Measurements from ENCODE around the gene KIAA1671. TPM values are rescaled to one million over a fixed set of nuclear protein-coding genes. Genes with fewer than 3 reads are reported as not detected.

KIAA1671 gene
- polyA plus RNA-seq, 1 donor (not counting 4 experiments of a cell fraction or from before 2014, with no cell fraction given): 17.4 TPM

- H3K9ac ChIP-seq (ENCODE audit: control insufficient read depth, extremely low read depth, insufficient read depth, low read length): peak overlapping the region; percentile 74
- dilution Hi-C loops (cut with MboI; ENCODE audit: extremely low pct_ligation_motif_present, low sequenced_read_pairs): no loop called here
- H3K79me2 ChIP-seq (ENCODE audit: control insufficient read depth, insufficient read depth, low read length): peaks cover 32% of the 10 kb centered on the region
- FAIRE-seq: peak; percentile 94
- DNase-seq (ENCODE audit: low read depth, low spot score): peak; percentile 78
- peak overlapping the region; percentile 89 for H3K27ac ChIP-seq (ENCODE audit: control insufficient read depth, insufficient read depth, low read length)
- peaks cover 29% of the 10 kb centered on the region for H3K4me1 ChIP-seq (ENCODE audit: control insufficient read depth, extremely low read depth, insufficient read depth, low read length)
- no peaks in the 10 kb centered on the region for H3K9me3 ChIP-seq (ENCODE audit: control insufficient read depth, low read depth, low read length)
- no peaks in the 10 kb centered on the region for H3K9me1 ChIP-seq (ENCODE audit: control insufficient read depth, extremely low read depth, insufficient read depth, low read length)
- H2AFZ ChIP-seq (ENCODE audit: control insufficient read depth, low read length): peak overlapping the region; percentile 13
- H3K36me3 ChIP-seq (ENCODE audit: control insufficient read depth in 2 of 2, extremely low read depth in 1 of 2, insufficient read depth in 2 of 2, low read length in 2 of 2): peaks cover 0 to 2% of the 10 kb centered on the region in 2 experiments
- peak overlapping the region; percentile 74 for H3K4me2 ChIP-seq (ENCODE audit: control insufficient read depth, extremely low read depth, insufficient read depth, low read depth, low read length)
- no peaks in the 10 kb centered on the region for H4K20me1 ChIP-seq (ENCODE audit: control insufficient read depth, extremely low read depth, insufficient read depth, low read length)
- TF ChIP-seq CTCF (optimal IDR thresholded peaks at IDR 0.05 in 1 of 3, IDR thresholded peaks at IDR 0.05 in 1 of 3, conservative IDR thresholded peaks at IDR 0.05 in 1 of 3; ENCODE audit: extremely low read depth in 1 of 3, insufficient read depth in 2 of 3, low read length in 3 of 3) (no peak), EZH2 (IDR thresholded peaks at IDR 0.05; ENCODE audit: low read length) (no peak)
- no peaks in the 10 kb centered on the region for H3K27me3 ChIP-seq (ENCODE audit: control insufficient read depth, extremely low read depth, insufficient read depth, low read length)
- no peak overlapping the region for H3K4me3 ChIP-seq (ENCODE audit: control insufficient read depth in 2 of 3, extremely low read depth in 1 of 3, insufficient read depth in 2 of 3, low read depth in 1 of 3, low read length in 3 of 3)
Observed at GRCh38 chr22:24985826-24986214, 33.3 kb downstream of the KIAA1671 start.

- peaks cover 0 to 2% of the 10 kb centered on the region in 2 experiments for H3K36me3 ChIP-seq (ENCODE audit: control insufficient read depth in 2 of 2, extremely low read depth in 1 of 2, insufficient read depth in 2 of 2, low read length in 2 of 2)
- H3K9me3 ChIP-seq (ENCODE audit: control insufficient read depth, low read depth, low read length): no peaks in the 10 kb centered on the region
- FAIRE-seq: no peak
- peaks cover 38% of the 10 kb centered on the region for H3K4me1 ChIP-seq (ENCODE audit: control insufficient read depth, extremely low read depth, insufficient read depth, low read length)
- H3K27ac ChIP-seq (ENCODE audit: control insufficient read depth, insufficient read depth, low read length): peak overlapping the region; percentile 17
- H3K9ac ChIP-seq (ENCODE audit: control insufficient read depth, extremely low read depth, insufficient read depth, low read length): no peak overlapping the region
- TF ChIP-seq EZH2 (IDR thresholded peaks at IDR 0.05; ENCODE audit: low read length) (no peak), CTCF (optimal IDR thresholded peaks at IDR 0.05 in 1 of 3, IDR thresholded peaks at IDR 0.05 in 1 of 3, conservative IDR thresholded peaks at IDR 0.05 in 1 of 3; ENCODE audit: extremely low read depth in 1 of 3, insufficient read depth in 2 of 3, low read length in 3 of 3) (no peak)
- no peak overlapping the region for H3K4me2 ChIP-seq (ENCODE audit: control insufficient read depth, extremely low read depth, insufficient read depth, low read depth, low read length)
- H3K79me2 ChIP-seq (ENCODE audit: control insufficient read depth, insufficient read depth, low read length): peaks cover 32% of the 10 kb centered on the region
- H3K9me1 ChIP-seq (ENCODE audit: control insufficient read depth, extremely low read depth, insufficient read depth, low read length): no peaks in the 10 kb centered on the region
- DNase-seq (ENCODE audit: low read depth, low spot score): no peak
- H3K27me3 ChIP-seq (ENCODE audit: control insufficient read depth, extremely low read depth, insufficient read depth, low read length): no peaks in the 10 kb centered on the region
- dilution Hi-C loops (cut with MboI; ENCODE audit: extremely low pct_ligation_motif_present, low sequenced_read_pairs): no loop called here
- H4K20me1 ChIP-seq (ENCODE audit: control insufficient read depth, extremely low read depth, insufficient read depth, low read length): no peaks in the 10 kb centered on the region
- H2AFZ ChIP-seq (ENCODE audit: control insufficient read depth, low read length): no peak overlapping the region
- H3K4me3 ChIP-seq (ENCODE audit: control insufficient read depth in 2 of 3, extremely low read depth in 1 of 3, insufficient read depth in 2 of 3, low read depth in 1 of 3, low read length in 3 of 3): no peak overlapping the region
Observed at GRCh38 chr22:24986816-24987215, 34.3 kb downstream of the KIAA1671 start.

All from keratinocyte (primary cell).